ENCODE data around the gene PLPPR4. TPM values are rescaled to one million over a fixed set of nuclear protein-coding genes. Genes with fewer than 3 reads are reported as not detected.
"Not testable (repeated sequence)": the region's sequence is repeated elsewhere in the genome, so short reads cannot be mapped to it uniquely, and the experiment has no call there.

Gene PLPPR4
- total RNA-seq, 2 experiments from 2014 or later, result not detected

GRCh38 chr1:99282536-99282935 lies 18.2 kb downstream of the PLPPR4 start:
- Mint-ChIP-seq H3K27me3 (no peaks in the 10 kb centered on the region), H3K4me3 (no peak overlapping the region), H3K27ac (no peak overlapping the region), H3K4me1 (no peaks in the 10 kb centered on the region), H3K36me3 (no peaks in the 10 kb centered on the region), H3K9me3 (no peaks in the 10 kb centered on the region)
- ATAC-seq (ENCODE audit: low read depth), result no peak
- POLR2A ChIA-PET, result no interaction called here
- no peak for DNase-seq

- H3K4me3 Mint-ChIP-seq, H3K9me3 Mint-ChIP-seq, POLR2A ChIA-PET: not testable (repeated sequence)
Observed at GRCh38 chr1:99283521-99283920, 19.2 kb downstream of the PLPPR4 start.

GRCh38 chr1:99292886-99293285 lies 28.6 kb downstream of the PLPPR4 start:
- ATAC-seq (ENCODE audit: low read depth), result no peak
- Mint-ChIP-seq H3K4me3 (no peak overlapping the region), H3K27ac (no peak overlapping the region), H3K27me3 (no peaks in the 10 kb centered on the region), H3K36me3 (no peaks in the 10 kb centered on the region), H3K9me3 (no peaks in the 10 kb centered on the region), H3K4me1 (no peaks in the 10 kb centered on the region)
- no peak for DNase-seq
- POLR2A ChIA-PET, result no interaction called here

More at GRCh38 chr1:99283521-99283920, 19.2 kb downstream of the PLPPR4 start:
- H3K36me3 Mint-ChIP-seq; H3K4me1 Mint-ChIP-seq; H3K27ac Mint-ChIP-seq; H3K27me3 Mint-ChIP-seq; DNase-seq; ATAC-seq (ENCODE audit: low read depth): not testable (repeated sequence)

DNA sequence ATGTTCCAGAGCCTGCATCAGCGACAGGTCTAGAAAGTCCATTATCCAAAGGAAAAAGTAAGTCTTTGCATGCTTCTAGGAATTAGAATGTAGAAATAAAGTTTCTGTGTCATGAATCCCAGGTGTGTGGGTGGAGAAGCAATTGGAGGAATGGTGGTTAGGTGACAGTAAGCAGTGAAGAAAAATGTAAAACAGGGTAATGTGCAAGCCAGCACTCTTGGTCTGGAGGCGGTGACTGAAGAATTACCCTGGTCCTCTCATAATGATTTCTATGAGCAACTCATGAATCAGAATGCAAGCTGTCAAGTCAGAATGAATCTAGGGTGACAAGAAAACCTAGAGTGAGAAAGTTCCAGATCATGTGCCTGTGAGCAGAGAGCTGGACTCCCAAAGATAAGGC lies 33.6 kb downstream of the PLPPR4 start:
- POLR2A ChIA-PET, result no interaction called here
- Mint-ChIP-seq H3K27me3 (no peaks in the 10 kb centered on the region), H3K36me3 (no peaks in the 10 kb centered on the region), H3K4me1 (no peaks in the 10 kb centered on the region), H3K4me3 (no peak overlapping the region), H3K9me3 (no peaks in the 10 kb centered on the region), H3K27ac (no peak overlapping the region)
- DNase-seq, result no peak
- no peak for ATAC-seq (ENCODE audit: low read depth)

GRCh38 chr1:99304725-99305282 lies 40.5 kb downstream of the PLPPR4 start:
- DNase-seq (no peak), ATAC-seq (ENCODE audit: low read depth) (no peak)
- H3K27ac Mint-ChIP-seq, result no peak overlapping the region
- peaks cover 2% of the 10 kb centered on the region for H3K9me3 Mint-ChIP-seq
- POLR2A ChIA-PET, result no interaction called here
- no peak overlapping the region for H3K4me3 Mint-ChIP-seq
- H3K36me3 Mint-ChIP-seq, result no peaks in the 10 kb centered on the region
- H3K4me1 Mint-ChIP-seq, result no peaks in the 10 kb centered on the region
- H3K27me3 Mint-ChIP-seq, result no peaks in the 10 kb centered on the region

- Mint-ChIP-seq H3K36me3 (no peaks in the 10 kb centered on the region), H3K9me3 (peaks cover 2% of the 10 kb centered on the region), H3K4me3 (no peak overlapping the region), H3K27ac (no peak overlapping the region), H3K4me1 (no peaks in the 10 kb centered on the region), H3K27me3 (no peaks in the 10 kb centered on the region)
- no peak for DNase-seq
- ATAC-seq (ENCODE audit: low read depth), result no peak
- POLR2A ChIA-PET, result no interaction called here
Observed at GRCh38 chr1:99305626-99306025, 41.3 kb downstream of the PLPPR4 start.

GRCh38 chr1:99306056-99306455 lies 41.8 kb downstream of the PLPPR4 start:
- Mint-ChIP-seq H3K27me3 (no peaks in the 10 kb centered on the region), H3K4me1 (no peaks in the 10 kb centered on the region), H3K4me3 (no peak overlapping the region), H3K36me3 (no peaks in the 10 kb centered on the region), H3K9me3 (peaks cover 2% of the 10 kb centered on the region), H3K27ac (no peak overlapping the region)
- DNase-seq, result no peak
- POLR2A ChIA-PET, result no interaction called here
- no peak for ATAC-seq (ENCODE audit: low read depth)

- no peak for DNase-seq
- H3K9me3 Mint-ChIP-seq, result peaks cover 2% of the 10 kb centered on the region
- H3K4me3 Mint-ChIP-seq, result no peak overlapping the region
- H3K27ac Mint-ChIP-seq, result no peak overlapping the region
- POLR2A ChIA-PET, result no interaction called here
- no peak for ATAC-seq (ENCODE audit: low read depth)
- H3K4me1 Mint-ChIP-seq, result no peaks in the 10 kb centered on the region
- no peaks in the 10 kb centered on the region for H3K36me3 Mint-ChIP-seq
- H3K27me3 Mint-ChIP-seq, result no peaks in the 10 kb centered on the region
Observed at GRCh38 chr1:99306644-99307043, 42.4 kb downstream of the PLPPR4 start.

DNA sequence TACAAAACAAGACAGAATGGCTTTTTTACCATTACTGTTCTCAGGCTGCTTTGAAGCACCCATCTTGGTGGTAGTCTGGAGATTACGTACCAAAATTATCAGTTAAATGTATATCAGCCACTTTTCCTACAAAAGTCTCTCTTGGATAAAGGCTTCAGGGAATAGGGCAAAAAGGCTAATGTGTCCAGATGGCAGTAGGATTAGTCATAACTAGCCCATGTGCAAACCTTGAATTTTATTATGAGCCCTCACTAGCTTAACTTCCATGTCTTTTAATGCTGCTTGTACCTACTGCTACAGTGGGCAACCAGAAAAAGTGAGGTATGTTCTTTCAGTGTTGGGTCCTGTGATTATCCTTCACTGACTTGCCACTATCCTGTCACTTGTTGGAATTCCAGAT lies 51.0 kb downstream of the PLPPR4 start:
- no peak for DNase-seq
- H3K36me3 Mint-ChIP-seq, result no peaks in the 10 kb centered on the region
- no peaks in the 10 kb centered on the region for H3K9me3 Mint-ChIP-seq
- no peak overlapping the region for H3K4me3 Mint-ChIP-seq
- H3K27ac Mint-ChIP-seq, result no peak overlapping the region
- no peaks in the 10 kb centered on the region for H3K27me3 Mint-ChIP-seq
- ATAC-seq (ENCODE audit: low read depth), result no peak
- POLR2A ChIA-PET, result no interaction called here
- no peaks in the 10 kb centered on the region for H3K4me1 Mint-ChIP-seq

DNA sequence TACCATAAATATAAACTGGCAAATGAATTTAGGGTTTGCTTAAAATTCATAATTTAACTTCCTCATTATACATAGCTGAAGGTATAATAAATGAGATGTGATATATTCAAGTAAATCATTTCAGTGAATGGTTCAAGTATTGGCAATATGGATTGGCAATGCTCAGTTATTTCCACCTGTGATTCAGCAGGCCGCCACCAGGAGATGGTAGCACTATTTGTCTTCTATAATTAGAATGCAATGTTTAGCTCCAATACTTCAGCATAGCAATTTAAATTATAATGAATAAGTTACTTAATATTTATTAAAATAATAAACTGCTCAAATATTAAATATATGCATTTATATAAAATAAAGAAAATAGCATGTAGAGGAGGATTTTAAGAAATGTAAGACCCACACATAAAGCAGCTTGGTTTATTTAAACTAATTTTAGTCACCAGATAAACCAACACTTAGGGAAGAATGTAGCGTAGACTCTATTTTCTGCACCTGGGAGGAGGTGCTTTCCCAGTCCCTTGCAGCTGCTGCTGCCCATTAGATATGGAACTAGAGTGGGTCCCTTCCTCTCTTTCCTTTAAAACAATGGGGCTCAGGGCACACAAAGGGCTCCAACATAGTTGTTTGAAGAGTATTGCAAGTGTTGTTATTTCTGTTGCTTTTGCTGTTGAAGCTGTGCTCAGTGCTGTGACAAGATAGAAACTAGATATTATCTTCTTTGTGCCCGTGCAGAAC lies 62.1 kb downstream of the PLPPR4 start:
- no peaks in the 10 kb centered on the region for H3K36me3 Mint-ChIP-seq
- no peaks in the 10 kb centered on the region for H3K9me3 Mint-ChIP-seq
- H3K4me3 Mint-ChIP-seq, result no peak overlapping the region
- no peaks in the 10 kb centered on the region for H3K27me3 Mint-ChIP-seq
- DNase-seq (no peak), ATAC-seq (ENCODE audit: low read depth) (no peak)
- POLR2A ChIA-PET, result no interaction called here
- H3K4me1 Mint-ChIP-seq, result no peaks in the 10 kb centered on the region
- no peak overlapping the region for H3K27ac Mint-ChIP-seq

DNA sequence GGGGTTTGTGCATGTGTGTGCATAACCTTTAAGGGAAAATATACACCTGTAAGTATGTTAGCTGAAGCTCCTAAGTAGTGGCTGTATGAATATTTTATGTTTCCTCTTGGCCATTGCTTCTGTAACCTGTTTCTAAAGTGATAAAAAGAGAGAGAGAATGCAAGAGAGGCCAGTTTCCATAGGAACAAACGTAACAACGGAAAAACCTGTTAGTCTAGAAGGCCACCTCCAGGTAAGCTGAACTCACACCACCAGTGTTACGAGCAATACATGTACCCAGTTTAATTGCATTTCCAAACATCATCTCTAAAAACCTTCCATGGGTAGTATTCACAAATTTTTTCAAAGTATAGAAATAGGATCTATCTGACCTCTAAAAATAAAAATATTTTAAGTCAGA lies 63.1 kb downstream of the PLPPR4 start:
- no peak for ATAC-seq (ENCODE audit: low read depth)
- Mint-ChIP-seq H3K4me1 (no peaks in the 10 kb centered on the region), H3K36me3 (no peaks in the 10 kb centered on the region)

GRCh38 chr1:99328171-99328570 lies 63.9 kb downstream of the PLPPR4 start:
- H3K27me3 Mint-ChIP-seq, result no peaks in the 10 kb centered on the region
- no peak overlapping the region for H3K4me3 Mint-ChIP-seq
- no peaks in the 10 kb centered on the region for H3K36me3 Mint-ChIP-seq
- DNase-seq (no peak), ATAC-seq (ENCODE audit: low read depth) (no peak)
- no peaks in the 10 kb centered on the region for H3K9me3 Mint-ChIP-seq
- no peak overlapping the region for H3K27ac Mint-ChIP-seq
- POLR2A ChIA-PET, result no interaction called here
- no peaks in the 10 kb centered on the region for H3K4me1 Mint-ChIP-seq

More for the DNA sequence above, 63.1 kb downstream of the PLPPR4 start:
- no peaks in the 10 kb centered on the region for H3K27me3 Mint-ChIP-seq
- no peaks in the 10 kb centered on the region for H3K9me3 Mint-ChIP-seq
- H3K27ac Mint-ChIP-seq, result no peak overlapping the region
- POLR2A ChIA-PET, result no interaction called here
- H3K4me3 Mint-ChIP-seq, result no peak overlapping the region
- no peak for DNase-seq

DNA sequence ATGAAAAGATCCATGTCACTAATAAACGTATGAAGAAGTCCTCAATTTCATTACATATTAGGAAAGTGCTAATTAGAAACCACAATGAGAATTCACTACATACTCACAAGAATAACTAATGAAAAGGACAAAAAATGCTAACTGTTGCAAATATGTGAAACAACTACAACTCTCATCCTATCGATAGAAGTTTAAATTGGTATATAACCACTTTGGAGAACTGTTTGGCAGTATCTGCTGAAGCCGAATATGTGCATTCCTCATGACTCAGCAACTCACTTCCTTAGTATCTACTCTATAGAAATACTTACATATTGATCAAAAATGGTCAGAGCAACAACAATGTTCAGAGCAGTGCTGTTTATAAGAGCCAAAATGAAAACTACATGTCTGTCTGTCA lies 66.8 kb downstream of the PLPPR4 start:
- Mint-ChIP-seq H3K27me3 (peaks cover 2% of the 10 kb centered on the region), H3K4me3 (no peak overlapping the region), H3K9me3 (no peaks in the 10 kb centered on the region), H3K4me1 (no peaks in the 10 kb centered on the region), H3K27ac (no peak overlapping the region), H3K36me3 (no peaks in the 10 kb centered on the region)
- ATAC-seq (ENCODE audit: low read depth), result no peak
- no peak for DNase-seq
- POLR2A ChIA-PET, result no interaction called here

DNA sequence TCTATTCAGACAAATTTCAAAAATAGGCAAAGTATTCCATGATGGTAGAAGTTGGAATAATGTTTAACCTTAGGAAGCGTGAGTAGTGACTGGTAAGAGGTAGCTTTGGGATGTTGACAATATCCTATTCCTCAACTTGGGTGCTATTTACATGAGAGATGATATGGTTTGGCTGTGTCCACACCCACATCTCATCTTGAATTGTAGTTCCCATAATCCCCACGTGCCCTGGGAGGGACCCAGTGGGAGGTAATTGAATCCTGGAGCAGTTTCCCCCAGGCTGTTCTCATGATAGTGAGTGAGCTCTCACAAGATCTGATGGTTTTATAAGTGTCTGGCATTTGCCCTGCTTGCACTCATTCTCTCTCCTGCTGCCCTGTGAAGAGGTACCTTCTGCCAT lies 67.3 kb downstream of the PLPPR4 start:
- DNase-seq (no peak), ATAC-seq (ENCODE audit: low read depth) (no peak)
- POLR2A ChIA-PET, result no interaction called here
- H3K4me3 Mint-ChIP-seq, result no peak overlapping the region
- no peaks in the 10 kb centered on the region for H3K4me1 Mint-ChIP-seq
- no peaks in the 10 kb centered on the region for H3K36me3 Mint-ChIP-seq
- H3K27me3 Mint-ChIP-seq, result peaks cover 2% of the 10 kb centered on the region
- H3K27ac Mint-ChIP-seq, result no peak overlapping the region
- H3K9me3 Mint-ChIP-seq, result no peaks in the 10 kb centered on the region

Measured in activated naive CD8-positive, alpha-beta T cell treated with anti-CD3 and anti-CD28 coated beads, Interleukin-2, amount 10 ng/mL, durations not matched to agents 7 days and 5 days (primary cell).